ENCODE measurements around the gene RLF. TPM values are rescaled to one million over a fixed set of nuclear protein-coding genes. Genes with fewer than 3 reads are reported as not detected.

Gene RLF
- total and polyA plus RNA-seq, 8 donors, result 2.2 to 8.5 (median 4.4) TPM

DNA sequence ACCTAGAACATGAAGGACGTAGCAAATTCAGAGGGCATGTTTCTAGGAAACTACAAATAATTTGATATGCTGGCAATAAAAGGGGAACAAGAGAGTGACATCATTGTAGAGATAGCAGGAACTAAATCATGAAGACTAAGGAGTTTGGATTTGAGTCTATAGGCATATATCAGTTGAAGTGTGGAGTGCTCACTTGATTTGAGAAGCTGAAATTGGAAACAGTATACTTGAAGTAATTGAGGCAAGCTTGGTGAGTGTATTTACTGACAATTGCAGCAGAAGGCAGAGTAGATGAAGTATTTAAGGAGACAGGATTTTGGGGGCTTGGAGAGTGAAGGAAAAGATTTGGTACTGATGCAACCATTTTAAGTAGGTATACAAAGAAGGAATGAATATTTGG lies 80.2 kb downstream of the RLF start:
- 82 to 87% methylated on average over 1 of the region's 1 CpG for WGBS, 2 donors
- Histone ChIP-seq H3K27me3 (no peaks in the 10 kb centered on the region), H3K9me3 (no peaks in the 10 kb centered on the region), H3K4me1 (no peaks in the 10 kb centered on the region), H3K27ac (no peak overlapping the region), H3K36me3 (peaks cover 0 to 12% (median 4%) of the 10 kb centered on the region in 3 donors), H3K4me3 (no peak overlapping the region)
- ATAC-seq, result no peak
- TF ChIP-seq CTCF (IDR thresholded peaks at IDR 0.05), result no peak
- no peak for FAIRE-seq
- no peak for DNase-seq
- intact Hi-C loops (cut with DNase I), result no loop called here

GRCh38 chr1:40243351-40243750 lies 82.2 kb downstream of the RLF start:
- TF ChIP-seq CTCF (IDR thresholded peaks at IDR 0.05), result no peak
- Histone ChIP-seq H3K27me3 (no peaks in the 10 kb centered on the region), H3K9me3 (no peaks in the 10 kb centered on the region), H3K4me3 (no peak overlapping the region), H3K36me3 (no peaks in the 10 kb centered on the region), H3K27ac (no peak overlapping the region), H3K4me1 (no peaks in the 10 kb centered on the region)
- ATAC-seq (peak in 1 of 4 donors; percentile 16), DNase-seq (no peak), FAIRE-seq (no peak)
- WGBS, 2 donors, result 38 to 42% methylated on average over 2 of the region's 2 CpGs
- intact Hi-C loops (cut with DNase I), result no loop called here

GRCh38 chr1:40244138-40244744 lies 83.1 kb downstream of the RLF start:
- FAIRE-seq (no peak), DNase-seq (no peak), ATAC-seq (no peak)
- TF ChIP-seq CTCF (IDR thresholded peaks at IDR 0.05), result no peak
- intact Hi-C loops (cut with DNase I), result no loop called here
- H3K27ac ChIP-seq, result no peak overlapping the region
- WGBS, 2 donors, result 71 to 72% methylated on average over 4 of the region's 4 CpGs
- H3K27me3 ChIP-seq, result no peaks in the 10 kb centered on the region
- no peaks in the 10 kb centered on the region for H3K36me3 ChIP-seq
- H3K4me3 ChIP-seq, result no peak overlapping the region
- H3K9me3 ChIP-seq, result no peaks in the 10 kb centered on the region
- no peaks in the 10 kb centered on the region for H3K4me1 ChIP-seq

GRCh38 chr1:40245686-40246085 lies 84.5 kb downstream of the RLF start:
- Histone ChIP-seq H3K4me3 (no peak overlapping the region), H3K4me1 (no peaks in the 10 kb centered on the region), H3K36me3 (no peaks in the 10 kb centered on the region), H3K27me3 (no peaks in the 10 kb centered on the region), H3K27ac (no peak overlapping the region), H3K9me3 (no peaks in the 10 kb centered on the region)
- ATAC-seq (no peak), DNase-seq (no peak), FAIRE-seq (no peak)
- TF ChIP-seq CTCF (IDR thresholded peaks at IDR 0.05), result no peak
- 80 to 92% methylated on average over 3 of the region's 3 CpGs for WGBS, 2 donors
- intact Hi-C loops (cut with DNase I), result no loop called here

DNA sequence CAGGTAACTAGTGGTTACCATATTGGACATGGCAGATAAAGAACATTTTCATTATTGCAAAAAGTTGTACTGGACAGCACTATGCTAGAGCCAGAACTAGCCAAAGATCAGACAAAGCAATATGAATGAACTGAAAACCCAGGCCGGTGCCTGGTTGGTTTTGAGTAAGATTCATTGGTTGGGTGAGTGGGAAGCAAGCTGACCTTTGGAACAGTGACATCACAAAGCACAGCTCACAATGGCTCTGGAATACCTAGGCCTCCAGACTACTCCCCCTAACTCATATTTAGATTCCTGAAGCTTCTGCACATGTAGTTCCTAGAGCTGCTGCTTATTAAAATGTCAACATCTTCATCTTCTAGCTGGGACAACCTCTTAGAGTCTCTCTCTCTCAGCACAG lies 86.5 kb downstream of the RLF start, which contains the start of gene TMCO2:
TMCO2 (plus strand) TSS at position 283 of the 400 bp plus-strand sequence; CDS start at position 340, 57 bp downstream.
- H3K27me3 ChIP-seq, result no peaks in the 10 kb centered on the region
- no peak for TF ChIP-seq CTCF (IDR thresholded peaks at IDR 0.05)
- FAIRE-seq (no peak), ATAC-seq (peak in 1 of 4 donors; percentile 57), DNase-seq (no peak)
- no peaks in the 10 kb centered on the region for H3K36me3 ChIP-seq
- WGBS, 2 donors, result 27 to 31% methylated on average over 1 of the region's 1 CpG
- intact Hi-C loops (cut with DNase I), result no loop called here
- no peaks in the 10 kb centered on the region for H3K9me3 ChIP-seq
- no peak within 1 kb of the TSS for H3K4me3 ChIP-seq
- H3K4me1 ChIP-seq, result no peaks in the 10 kb centered on the region
- H3K27ac ChIP-seq, result no peak within 1 kb of the TSS
